Stimulated activated CD4-positive, alpha-beta T cell treated with anti-CD3 and anti-CD28 coated beads, Interleukin-4, amount 100 ng/mL, for 1 hour (primary cell): ENCODE results near the gene TBC1D8.
"Not testable (repeated sequence)": the region's sequence is repeated elsewhere in the genome, so short reads cannot be mapped to it uniquely, and the experiment has no call there.

Source experiments
- DNase-seq: peaks from one replicate; pipeline ENCODE4 v3.0.0-alpha.2; 2020

The TBC1D8 gene

DNA sequence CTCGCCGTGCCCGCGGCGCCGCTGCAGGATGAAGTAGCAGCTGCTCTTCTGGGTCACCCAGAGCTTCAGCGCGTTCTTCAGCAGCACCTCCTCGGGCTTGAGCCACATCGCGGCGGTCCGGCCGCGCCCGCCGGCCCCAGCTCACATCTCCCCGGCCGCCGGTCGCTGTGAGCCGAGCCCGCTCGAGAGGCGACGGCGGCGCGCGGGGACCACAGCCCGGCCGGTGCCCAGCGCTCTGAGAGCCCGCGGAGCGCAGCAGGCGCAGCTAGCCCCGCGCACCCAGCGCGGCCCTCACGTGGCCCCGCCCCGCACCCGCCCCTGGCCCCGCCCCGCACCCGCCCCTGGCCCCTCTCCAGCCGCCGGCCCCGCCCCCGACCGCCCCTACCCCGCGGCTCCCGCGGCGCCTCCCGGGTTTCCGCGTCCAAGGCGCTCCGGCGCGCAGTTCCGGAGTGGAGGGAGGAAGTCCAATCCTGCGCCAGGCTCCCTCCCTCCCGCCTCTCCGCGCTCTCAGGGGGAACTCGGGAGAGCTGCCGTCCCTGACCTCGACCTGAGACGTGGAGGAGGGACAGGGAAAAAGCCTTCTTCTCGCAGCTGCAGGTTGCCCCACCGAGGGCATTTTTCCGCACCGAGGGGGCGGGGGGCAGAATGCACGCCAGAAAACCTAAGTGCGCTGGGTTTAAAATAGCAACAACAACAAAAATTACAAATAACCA is at the start of gene TBC1D8:
Gene TBC1D8, minus strand, starts transcription at position 237 of the 713 bp plus-strand sequence. Its CDS starts 129 bp downstream, at position 108.
- peak; percentile 67 for DNase-seq

DNA sequence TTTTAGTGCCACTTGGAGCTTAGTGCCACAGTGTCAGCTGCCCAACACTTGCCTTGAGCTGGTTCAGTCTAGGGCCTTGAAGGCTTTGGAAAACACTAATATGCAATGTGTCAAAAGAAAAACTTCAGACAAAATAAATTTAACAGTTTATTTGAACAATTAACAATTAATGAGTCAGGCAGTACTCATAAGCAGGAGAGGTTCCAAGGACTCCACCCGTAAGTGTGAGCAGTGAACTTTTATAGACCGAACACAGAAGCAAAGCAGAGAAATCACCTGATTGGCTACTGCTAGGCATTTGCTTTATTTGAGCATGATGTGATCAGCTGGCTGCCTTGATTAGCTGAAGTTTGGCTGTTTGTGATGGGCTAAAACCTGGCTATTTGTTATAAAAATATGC is 49.5 kb upstream of the TBC1D8 start:
- DNase-seq, result no peak

DNA sequence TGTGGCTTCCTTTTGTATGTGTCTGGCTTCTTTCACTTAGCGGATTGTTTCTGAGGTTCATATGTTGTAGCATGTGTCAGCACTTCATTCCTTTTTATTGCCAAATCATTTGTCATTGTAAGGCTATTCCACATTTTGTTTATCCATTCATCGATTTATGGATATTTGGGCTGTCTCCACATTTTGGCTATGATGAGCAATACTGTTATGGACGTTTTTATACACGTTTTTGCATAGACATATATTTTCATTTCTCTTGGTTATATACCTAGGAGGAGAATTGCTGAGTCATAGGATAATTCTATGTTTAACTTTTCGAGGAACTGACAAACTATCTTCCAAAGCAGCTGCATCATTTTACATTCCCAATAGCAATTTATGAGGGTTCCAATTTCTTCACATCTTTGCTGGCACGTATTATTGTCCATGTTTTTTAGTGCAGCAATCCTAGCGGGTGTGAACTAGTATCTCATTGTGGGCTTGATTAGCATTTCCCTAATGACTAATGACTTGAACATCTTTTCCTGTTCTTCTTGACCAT is 48.1 kb upstream of the TBC1D8 start:
- no peak for DNase-seq

GRCh38 chr2:101197814-101198213 is 46.6 kb upstream of the TBC1D8 start:
- no peak for DNase-seq

DNA sequence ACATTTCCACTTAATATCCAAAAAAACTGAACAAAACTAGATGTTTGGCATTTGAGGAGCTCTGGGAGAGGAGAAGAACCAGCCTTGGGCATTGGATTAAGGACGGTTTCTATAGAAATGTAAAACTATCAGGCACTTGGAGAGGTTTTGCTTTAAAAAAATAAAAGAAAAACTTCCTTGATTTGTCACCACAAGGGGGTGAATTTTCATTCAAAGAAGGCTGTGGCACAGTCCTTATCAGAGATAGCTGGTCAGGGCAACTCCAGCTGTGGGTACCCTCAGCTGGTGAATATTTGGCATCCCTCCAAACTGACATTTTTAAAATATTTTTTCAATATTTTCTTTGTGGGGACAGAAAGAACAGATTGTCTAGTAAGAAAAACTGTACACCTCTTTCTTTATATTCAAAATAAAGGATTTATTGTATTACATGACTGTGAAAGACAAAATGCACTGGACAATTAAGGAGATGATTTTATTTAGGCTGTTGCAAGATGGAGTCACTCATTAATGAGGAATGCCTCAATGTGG is 46.1 kb upstream of the TBC1D8 start:
- DNase-seq, result no peak

- no peak for DNase-seq
Measured at GRCh38 chr2:101195871-101196661, 44.9 kb upstream of the TBC1D8 start.

GRCh38 chr2:101193033-101193626 is 41.9 kb upstream of the TBC1D8 start:
- no peak for DNase-seq

DNA sequence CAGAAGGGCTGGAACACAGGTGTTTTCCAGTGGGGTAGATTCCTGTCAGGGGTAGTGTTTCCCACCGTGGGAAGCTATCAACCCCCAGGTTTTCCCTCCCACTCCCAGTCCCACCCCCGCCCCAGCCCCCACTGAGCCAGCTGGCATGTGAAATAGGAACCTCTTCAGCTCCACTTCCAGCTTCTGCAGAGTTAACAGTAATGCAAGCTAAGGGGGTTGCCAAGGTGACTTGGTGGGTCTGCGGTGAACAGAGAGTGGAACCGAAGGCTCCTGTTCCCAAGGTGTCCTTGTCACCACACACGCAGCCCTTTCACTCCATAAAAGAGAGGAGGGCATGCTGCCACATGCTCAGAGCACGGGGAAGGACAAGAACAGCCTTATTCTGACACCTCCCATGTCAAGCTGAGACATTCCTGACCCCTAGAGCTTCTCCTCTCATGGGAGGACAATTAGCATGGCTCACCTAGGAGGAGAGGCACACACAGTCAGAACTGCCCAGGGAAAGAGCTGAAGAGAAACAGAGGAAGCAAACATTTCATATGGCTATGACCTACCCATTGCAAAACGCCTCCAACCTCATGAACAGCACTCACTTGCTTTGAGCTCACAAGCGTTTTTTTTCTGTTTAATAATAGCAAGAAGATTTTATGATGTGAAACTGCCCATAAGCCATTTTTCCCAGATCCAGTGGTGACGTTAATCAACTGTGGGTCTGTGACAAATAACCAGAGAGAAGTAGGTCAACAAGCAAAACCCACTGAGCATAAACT is 39.8 kb upstream of the TBC1D8 start:
- DNase-seq, result no peak

- no peak for DNase-seq
Measured at GRCh38 chr2:101188683-101189405, 37.7 kb upstream of the TBC1D8 start.

GRCh38 chr2:101187131-101187530 is 35.9 kb upstream of the TBC1D8 start:
- DNase-seq, result no peak

DNA sequence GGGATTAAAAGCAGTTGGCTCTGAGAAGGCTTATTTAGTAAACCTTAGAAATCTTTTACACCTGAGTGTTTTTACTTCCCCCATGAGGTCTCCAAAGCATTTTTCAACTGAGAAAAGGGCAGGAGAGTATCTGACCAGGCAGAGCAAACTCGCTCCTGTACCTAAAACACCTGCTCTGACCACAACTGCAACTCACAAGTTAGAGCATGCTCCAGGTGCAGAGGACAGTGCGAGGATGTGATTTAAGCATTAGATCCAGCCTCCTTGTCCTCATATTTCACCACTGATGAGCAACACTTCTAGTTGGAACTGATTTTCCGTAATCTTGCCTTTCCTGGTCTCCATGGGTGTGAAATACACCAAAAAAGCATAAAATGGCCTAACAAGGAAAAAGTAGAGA is 34.5 kb upstream of the TBC1D8 start:
- no peak for DNase-seq

DNA sequence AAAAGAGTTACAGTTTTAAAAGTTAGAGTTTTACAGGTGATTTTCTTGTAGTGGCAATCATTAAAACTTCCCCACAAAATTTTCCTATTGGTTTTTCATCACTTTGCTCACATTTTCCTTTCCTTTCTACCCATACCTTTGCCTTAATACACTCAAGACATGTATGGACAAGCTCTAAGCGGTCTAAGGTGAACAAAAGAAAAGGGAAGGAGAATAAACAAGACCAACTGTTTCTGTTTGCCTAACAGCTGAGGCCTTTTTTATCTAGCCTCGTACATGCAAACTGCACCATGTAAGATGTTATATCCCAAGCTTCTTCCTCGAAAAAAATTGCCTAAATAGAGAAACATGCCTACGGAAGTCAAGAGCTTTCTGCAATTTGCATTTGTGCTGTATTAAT is 33.9 kb upstream of the TBC1D8 start:
- DNase-seq, result no peak

GRCh38 chr2:101179982-101180381 is 28.8 kb upstream of the TBC1D8 start:
- DNase-seq, result no peak

- DNase-seq, result no peak
Measured at GRCh38 chr2:101176803-101177202, 25.6 kb upstream of the TBC1D8 start.

- DNase-seq, result no peak
Measured at GRCh38 chr2:101175991-101176390, 24.8 kb upstream of the TBC1D8 start.

DNA sequence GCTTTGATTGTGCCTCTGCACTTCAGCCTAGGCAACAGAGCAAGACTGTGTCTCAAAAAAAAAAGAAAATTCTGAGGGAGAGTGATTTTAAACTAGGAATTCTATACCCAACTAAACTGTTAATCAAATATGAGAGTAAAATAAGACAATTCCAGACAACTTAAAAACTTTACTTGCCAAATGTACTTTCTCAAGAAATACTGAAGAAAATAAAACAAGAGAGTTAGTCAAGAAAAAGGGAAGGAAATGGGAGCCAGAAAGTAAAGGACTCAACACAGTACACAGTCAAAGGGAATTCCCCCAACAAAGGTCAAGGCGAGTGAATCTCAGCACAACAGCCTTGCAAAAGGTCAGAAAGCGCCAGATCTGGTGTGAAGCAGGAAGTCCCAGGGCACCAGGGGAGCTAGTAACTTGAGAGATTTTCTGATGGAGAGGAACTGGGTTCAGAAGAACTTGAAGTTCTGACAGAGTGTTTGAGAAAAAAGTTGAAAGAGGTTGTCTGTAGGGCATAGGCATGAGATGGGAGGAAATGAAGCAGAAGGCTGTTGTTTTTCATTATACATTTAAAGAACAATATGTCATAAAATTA is 22.6 kb upstream of the TBC1D8 start:
- DNase-seq, result no peak

DNA sequence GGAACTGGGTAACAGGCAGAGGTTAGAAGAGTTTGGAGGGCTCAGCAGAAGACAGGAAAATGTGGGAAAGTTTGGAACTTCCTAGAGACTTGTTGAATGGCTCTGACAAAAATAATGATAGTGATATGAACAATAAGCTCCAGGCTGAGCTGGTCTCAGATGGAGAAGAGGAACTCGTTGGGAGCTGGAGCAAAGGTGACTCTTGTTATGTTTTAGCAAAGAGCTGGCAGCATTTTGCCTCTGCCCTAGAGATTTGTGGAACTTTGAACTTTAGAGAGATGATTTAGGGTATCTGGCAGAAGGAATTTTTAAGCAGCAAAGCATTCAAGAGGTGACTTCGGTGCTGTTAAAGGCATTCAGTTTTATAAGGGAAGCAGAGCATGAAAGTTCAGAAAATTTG is 18.6 kb upstream of the TBC1D8 start:
- DNase-seq, result not testable (repeated sequence)

GRCh38 chr2:101168706-101169105 is 17.5 kb upstream of the TBC1D8 start:
- DNase-seq, result no peak

DNA sequence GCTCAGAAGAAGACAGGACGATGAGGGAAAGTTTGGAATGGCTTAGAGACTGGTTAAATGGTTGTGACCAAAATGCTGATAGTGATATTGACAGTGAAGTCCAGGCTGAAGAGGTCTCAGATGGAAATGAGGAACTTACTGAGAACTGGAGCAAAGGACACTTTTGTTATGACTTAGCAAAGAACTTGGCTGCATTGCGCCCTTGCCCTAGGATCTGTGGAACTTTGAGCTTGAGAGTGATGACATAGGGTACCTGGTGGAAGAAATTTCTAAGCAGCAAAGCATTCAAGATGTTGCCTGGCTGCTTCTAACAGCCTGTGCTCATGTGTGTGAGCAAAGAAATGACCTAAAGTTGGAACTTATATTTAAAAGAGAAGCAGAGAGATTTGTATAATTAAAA is 16.4 kb upstream of the TBC1D8 start:
- not testable (repeated sequence) for DNase-seq

- DNase-seq, result no peak
Measured at GRCh38 chr2:101164021-101164420, 12.8 kb upstream of the TBC1D8 start.

DNA sequence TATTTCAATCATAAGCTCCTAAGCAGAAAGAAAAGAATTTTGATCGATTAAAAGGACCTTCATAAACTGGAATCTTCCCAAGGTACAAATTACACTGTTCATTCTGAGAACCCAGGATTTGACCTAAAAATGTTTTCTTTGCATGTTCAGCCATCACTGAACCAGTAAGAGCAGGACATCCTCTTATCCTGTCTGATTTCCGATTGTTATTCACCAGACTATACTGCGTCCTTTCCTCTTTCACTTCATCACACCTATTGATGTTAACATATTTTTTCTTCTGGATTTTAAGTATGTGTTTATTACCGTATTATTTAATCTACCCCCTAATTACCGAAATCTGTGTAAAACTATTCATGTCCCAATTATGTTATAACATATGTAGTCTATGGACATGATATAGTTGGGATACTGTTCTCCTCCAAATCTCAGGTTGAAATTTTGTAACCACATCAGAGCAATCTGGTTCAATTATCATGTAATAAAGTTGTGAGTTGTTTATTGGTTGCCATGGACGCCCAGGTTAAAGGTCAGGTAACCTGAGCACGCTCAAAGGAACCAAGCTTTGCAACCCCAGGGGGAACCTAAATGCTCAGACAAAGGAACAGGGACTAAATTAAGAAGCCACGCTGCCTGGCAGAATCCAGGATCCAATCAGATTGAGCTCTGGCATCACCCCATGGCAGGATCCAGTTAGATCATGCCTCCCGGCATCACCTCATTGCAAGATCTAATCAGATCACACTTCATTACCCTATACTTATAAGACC is 11.6 kb upstream of the TBC1D8 start:
- DNase-seq, result no peak
